CD4-positive, alpha-beta T cell treated with Interleukin-21 for 1 hour (primary cell): ENCODE results near the gene CBLB.

Experiments
- DNase-seq: peaks from one replicate; pipeline ENCODE4 v3.0.0-alpha.2; 2020

Gene CBLB

GRCh38 chr3:105868742-105869530 lies at the start of gene CBLB:
Gene CBLB, minus strand, starts transcription at chr3:105869012. Its CDS starts 1,435 bp downstream, at chr3:105867577.
- DNase-seq = peak; percentile 90

GRCh38 chr3:105916767-105917166 lies 48.0 kb upstream of the CBLB start:
- no peak for DNase-seq

DNA sequence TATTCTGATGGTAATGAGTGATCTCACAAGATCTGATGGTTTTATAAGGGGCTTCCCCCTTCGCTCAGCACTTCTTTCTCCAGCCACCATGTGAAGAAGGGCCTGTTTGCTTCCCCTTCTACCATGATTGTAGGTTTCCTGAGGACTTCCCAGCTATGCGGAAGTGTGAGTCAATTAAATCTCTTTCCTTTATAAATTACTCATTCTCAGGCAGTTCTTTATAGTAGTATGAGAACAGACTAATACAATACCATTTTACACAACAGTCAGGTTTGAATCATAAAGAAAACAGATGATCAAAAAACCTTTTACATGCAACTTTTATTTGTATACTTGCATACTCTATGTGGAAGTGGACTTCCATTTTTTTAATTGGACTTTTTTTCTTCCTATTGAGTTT lies 46.7 kb upstream of the CBLB start:
- no peak for DNase-seq

GRCh38 chr3:105913616-105914015 lies 44.8 kb upstream of the CBLB start:
- no peak for DNase-seq

DNA sequence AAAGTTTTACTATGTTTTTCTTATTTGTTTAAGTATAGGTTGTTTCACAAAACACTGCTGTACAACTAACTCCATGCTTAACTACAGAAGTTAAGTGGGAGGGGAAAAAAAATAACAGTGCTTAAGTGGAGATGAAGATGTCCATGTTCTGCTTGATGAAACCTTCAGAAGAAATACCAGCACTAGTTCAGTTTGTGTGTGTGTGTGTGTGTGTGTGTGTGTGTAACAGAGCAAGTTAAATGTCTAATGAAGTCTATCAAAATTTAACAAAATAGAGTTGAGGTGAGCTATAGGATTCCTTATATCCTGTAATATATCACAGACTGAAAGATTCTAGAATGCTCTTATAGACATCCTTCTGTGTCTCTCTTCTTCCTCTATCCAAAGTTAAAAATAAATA lies 44.1 kb upstream of the CBLB start:
- no peak for DNase-seq

DNA sequence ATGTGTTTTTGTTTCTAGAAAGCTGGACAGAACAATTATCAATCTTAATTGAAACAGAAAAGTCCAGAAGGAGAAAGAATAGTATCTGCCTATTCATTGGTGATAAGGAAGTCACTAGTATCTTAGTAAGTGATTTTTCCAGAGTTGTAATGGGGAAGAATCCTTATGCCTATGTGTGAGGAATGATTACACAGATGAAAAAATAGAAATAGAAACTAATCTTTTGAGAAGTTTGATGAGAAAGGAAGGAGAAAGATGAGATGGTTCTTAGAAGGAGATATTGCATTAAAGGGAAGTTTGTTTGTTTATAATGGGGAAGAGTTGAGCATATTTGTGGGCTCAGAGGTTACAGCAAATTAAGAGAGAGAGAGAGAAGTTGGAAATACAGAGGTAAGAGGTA lies 42.7 kb upstream of the CBLB start:
- no peak for DNase-seq

GRCh38 chr3:105907777-105908176 lies 39.0 kb upstream of the CBLB start:
- DNase-seq = no peak

GRCh38 chr3:105906836-105907235 lies 38.0 kb upstream of the CBLB start:
- no peak for DNase-seq

- DNase-seq = no peak
These were observed 37.5 kb upstream of the CBLB start for GRCh38 chr3:105906345-105906744.

GRCh38 chr3:105905328-105905727 lies 36.5 kb upstream of the CBLB start:
- no peak for DNase-seq

DNA sequence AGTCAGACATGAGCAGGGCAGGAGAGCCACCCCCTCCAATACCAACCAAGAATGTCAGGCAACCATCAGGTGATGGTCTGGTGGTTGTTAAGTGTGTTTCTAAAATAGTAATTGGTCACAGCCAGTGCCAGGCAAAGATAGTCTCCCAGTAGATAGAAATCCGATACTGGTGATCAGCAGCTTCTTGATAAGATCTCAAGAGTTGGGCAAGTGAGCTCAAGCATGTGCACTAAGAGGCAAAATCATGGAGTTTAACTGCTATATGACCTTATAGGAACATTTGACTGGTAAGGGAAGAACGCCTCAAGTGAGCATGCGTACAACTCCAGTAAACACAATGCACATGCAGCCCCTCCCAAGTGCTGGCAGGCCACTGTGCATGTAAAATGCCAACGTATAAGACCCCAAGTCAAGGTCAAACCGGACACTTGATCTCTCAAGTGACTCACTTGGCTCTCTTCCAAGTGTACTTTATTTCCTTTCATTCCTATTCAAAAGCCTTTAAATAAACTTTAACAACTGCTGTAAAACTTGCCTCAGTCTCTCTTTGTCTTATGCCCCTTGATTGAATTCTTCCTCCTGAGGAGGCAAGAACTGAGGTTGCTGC lies 36.0 kb upstream of the CBLB start:
- DNase-seq = no peak

DNA sequence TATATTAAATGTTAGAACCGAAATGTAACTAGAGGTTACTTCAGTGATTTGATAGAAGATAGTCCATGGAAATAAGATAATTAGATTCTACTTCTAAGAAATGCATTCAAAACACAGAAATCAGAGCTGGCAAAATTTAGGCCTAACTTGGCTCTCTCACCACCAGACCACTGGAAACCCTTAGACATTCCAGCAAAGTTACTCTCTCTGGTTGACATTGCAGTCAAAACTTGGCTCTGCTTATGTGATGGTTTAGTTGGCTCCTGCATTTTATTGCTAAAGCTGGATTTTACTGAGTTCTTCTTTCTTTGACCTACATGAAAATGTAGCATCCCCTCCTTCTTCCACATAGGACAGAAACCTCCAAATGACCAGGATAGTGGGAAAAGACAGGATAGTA lies 35.4 kb upstream of the CBLB start:
- DNase-seq = no peak

- no peak for DNase-seq
These were observed 30.7 kb upstream of the CBLB start for GRCh38 chr3:105899516-105899915.

GRCh38 chr3:105891101-105891500 lies 22.3 kb upstream of the CBLB start:
- no peak for DNase-seq

- no peak for DNase-seq
These were observed 20.1 kb upstream of the CBLB start for GRCh38 chr3:105888621-105889579.

DNA sequence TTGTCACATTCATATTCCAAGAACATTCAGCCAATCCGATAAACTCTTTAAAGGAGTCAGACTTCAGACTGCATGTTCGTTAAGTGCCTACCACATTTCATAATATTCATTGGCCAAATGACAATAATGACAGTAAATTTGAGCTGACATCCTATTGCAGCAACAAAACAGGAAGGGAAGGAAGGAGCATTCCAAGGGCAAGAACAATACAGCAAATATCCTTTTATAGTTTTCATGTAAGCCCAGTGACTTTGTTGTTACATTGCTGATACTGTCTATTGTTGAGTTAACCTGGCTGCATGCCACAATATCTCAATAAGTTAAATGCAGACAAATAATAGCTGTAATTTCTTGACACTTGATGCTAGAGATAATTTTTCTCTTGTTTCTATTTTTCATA lies 16.4 kb upstream of the CBLB start:
- no peak for DNase-seq

DNA sequence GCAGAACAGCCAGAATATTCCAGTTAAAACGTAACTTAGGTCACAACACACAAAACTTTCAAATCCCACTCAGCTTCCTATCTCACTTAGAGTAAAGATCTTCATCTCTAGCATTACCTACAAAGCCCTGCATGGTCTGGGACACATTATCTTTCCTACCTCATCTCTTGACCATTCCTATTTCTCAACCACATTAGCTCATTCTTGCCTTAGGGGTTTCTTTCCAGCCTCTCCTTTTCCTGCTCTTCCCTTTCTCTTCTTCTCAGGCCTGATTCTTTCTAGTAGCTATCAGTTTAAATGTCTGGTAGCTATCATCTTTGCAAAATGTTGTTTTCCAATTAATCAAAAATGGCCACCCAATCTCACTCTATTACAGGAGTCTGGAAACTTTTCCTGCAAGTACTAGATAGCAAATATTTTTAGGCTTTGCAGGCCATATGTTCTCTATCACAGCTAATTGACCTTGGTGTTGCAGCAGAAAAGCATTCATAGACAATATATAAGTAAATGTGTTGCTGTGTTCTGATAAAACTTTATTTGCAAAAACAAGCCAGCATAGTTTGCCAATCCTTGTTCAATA lies 15.1 kb upstream of the CBLB start:
- no peak for DNase-seq

GRCh38 chr3:105880681-105881290 lies 12.0 kb upstream of the CBLB start:
- DNase-seq = no peak

- DNase-seq = no peak
These were observed 9.2 kb upstream of the CBLB start for GRCh38 chr3:105878061-105878460.

- no peak for DNase-seq
These were observed 8.6 kb upstream of the CBLB start for GRCh38 chr3:105877336-105877910.

GRCh38 chr3:105876780-105877327 lies 8.0 kb upstream of the CBLB start:
- peak; percentile 28 for DNase-seq
